GM12878 (cell line): ENCODE measurements around the gene STAT5A.

Source experiments
- FOS ChIP-seq: IDR thresholded peaks from 3 replicates; pipeline ENCODE4 v1.6.1; 2011; ENCODE audit warnings: borderline replicate concordance; ENCODE audit not compliant: insufficient read length; ENCODE audit errors: extremely low read depth
- JUND ChIP-seq: IDR thresholded peaks from 2 replicates; pipeline ENCODE4 v1.6.1; 2012; ENCODE audit warnings: low read depth, mild to moderate bottlenecking, low read length, improper control_type of control experiment, moderate library complexity
- NBN ChIP-seq: fragments of 450-650 bp; IDR thresholded peaks from 2 replicates; pipeline ENCODE4 v1.6.1; 2016
- NR2C2 ChIP-seq: IDR thresholded peaks from 2 replicates; pipeline ENCODE4 v1.6.1; 2011; ENCODE audit warnings: borderline replicate concordance, low read depth; ENCODE audit not compliant: control insufficient read depth, insufficient read length
- POLR2A ChIP-seq: IDR thresholded peaks from 2 replicates; pipeline ENCODE4 v1.6.1; 2011; ENCODE audit warnings: low read depth, mild to moderate bottlenecking, low read length
- YY1 ChIP-seq: IDR thresholded peaks from 2 replicates; pipeline ENCODE4 v1.6.1; 2011; ENCODE audit warnings: low read depth, mild to moderate bottlenecking, low read length
- TF ChIP-seq, protein P1 (sequence below), 3 experiments: IDR thresholded peaks in 2 of 3; conservative IDR thresholded peaks in 1 of 3; 2 replicates each; pipeline ENCODE4 v1.5.1; 2011; ENCODE audit warnings: low read depth in 3 of 3, low read length in 3 of 3, mild to moderate bottlenecking in 3 of 3, control low read depth in 2 of 3, moderate library complexity in 2 of 3, inconsistent platforms in 1 of 3, mixed read lengths in 1 of 3; ENCODE audit not compliant: control insufficient read depth in 2 of 3, insufficient read depth in 1 of 3; ENCODE audit errors: extremely low read depth in 1 of 3
- TF ChIP-seq, protein P2 (sequence below): IDR thresholded peaks from 2 replicates; pipeline ENCODE4 v1.6.1; 2011; ENCODE audit warnings: low read depth, mild to moderate bottlenecking, low read length, moderate library complexity, borderline replicate concordance; ENCODE audit errors: extremely low read depth
- TF ChIP-seq, protein P3 (sequence below): fragments of 450-650 bp; IDR thresholded peaks from 2 replicates; pipeline ENCODE4 v1.6.1; 2016; ENCODE audit warnings: mild to moderate bottlenecking
- TF ChIP-seq, protein P4 (sequence below): fragments of 450-650 bp; formaldehyde crosslinking; IDR thresholded peaks from 2 replicates; pipeline ENCODE4 v1.4.0; 2022; ENCODE audit warnings: mild to moderate bottlenecking, moderate library complexity

DNA sequence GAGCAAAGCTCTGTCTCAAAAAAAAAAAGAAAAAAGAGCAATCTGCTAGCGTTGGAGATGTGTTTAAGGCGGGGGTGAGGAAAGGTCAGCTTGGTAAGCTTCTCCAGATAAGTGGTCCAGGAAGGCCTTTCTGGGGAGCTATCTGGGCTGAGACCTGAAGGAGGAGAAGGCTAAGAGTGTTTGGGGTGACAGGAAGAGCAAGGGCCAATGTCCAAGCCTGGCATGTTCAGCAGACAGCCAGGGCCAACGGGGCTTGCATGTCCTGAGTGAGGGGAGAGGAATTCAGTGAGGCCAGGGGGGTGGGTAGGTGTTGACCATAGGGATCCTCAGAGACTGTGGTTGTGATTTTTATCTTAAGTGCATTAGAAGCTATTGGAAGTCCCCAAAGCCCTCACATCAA lies 15.4 kb downstream of the STAT5A start:
- TF ChIP-seq POLR2A (no peak), NR2C2 (no peak), JUND (no peak), NBN (no peak), FOS (no peak), YY1 (no peak)
- TF ChIP-seq, protein P1, sequence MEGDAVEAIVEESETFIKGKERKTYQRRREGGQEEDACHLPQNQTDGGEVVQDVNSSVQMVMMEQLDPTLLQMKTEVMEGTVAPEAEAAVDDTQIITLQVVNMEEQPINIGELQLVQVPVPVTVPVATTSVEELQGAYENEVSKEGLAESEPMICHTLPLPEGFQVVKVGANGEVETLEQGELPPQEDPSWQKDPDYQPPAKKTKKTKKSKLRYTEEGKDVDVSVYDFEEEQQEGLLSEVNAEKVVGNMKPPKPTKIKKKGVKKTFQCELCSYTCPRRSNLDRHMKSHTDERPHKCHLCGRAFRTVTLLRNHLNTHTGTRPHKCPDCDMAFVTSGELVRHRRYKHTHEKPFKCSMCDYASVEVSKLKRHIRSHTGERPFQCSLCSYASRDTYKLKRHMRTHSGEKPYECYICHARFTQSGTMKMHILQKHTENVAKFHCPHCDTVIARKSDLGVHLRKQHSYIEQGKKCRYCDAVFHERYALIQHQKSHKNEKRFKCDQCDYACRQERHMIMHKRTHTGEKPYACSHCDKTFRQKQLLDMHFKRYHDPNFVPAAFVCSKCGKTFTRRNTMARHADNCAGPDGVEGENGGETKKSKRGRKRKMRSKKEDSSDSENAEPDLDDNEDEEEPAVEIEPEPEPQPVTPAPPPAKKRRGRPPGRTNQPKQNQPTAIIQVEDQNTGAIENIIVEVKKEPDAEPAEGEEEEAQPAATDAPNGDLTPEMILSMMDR (IDR thresholded peaks at IDR 0.05 in 2 of 3, conservative IDR thresholded peaks at IDR 0.05 in 1 of 3; ENCODE audit: control insufficient read depth in 2 of 3, extremely low read depth in 1 of 3, insufficient read depth in 1 of 3, low read depth in 3 of 3, low read length in 3 of 3): no peak
- TF ChIP-seq, protein P2, sequence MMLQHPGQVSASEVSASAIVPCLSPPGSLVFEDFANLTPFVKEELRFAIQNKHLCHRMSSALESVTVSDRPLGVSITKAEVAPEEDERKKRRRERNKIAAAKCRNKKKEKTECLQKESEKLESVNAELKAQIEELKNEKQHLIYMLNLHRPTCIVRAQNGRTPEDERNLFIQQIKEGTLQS: no peak
- TF ChIP-seq, protein P3, sequence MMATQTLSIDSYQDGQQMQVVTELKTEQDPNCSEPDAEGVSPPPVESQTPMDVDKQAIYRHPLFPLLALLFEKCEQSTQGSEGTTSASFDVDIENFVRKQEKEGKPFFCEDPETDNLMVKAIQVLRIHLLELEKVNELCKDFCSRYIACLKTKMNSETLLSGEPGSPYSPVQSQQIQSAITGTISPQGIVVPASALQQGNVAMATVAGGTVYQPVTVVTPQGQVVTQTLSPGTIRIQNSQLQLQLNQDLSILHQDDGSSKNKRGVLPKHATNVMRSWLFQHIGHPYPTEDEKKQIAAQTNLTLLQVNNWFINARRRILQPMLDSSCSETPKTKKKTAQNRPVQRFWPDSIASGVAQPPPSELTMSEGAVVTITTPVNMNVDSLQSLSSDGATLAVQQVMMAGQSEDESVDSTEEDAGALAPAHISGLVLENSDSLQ: no peak
- TF ChIP-seq, protein P4, sequence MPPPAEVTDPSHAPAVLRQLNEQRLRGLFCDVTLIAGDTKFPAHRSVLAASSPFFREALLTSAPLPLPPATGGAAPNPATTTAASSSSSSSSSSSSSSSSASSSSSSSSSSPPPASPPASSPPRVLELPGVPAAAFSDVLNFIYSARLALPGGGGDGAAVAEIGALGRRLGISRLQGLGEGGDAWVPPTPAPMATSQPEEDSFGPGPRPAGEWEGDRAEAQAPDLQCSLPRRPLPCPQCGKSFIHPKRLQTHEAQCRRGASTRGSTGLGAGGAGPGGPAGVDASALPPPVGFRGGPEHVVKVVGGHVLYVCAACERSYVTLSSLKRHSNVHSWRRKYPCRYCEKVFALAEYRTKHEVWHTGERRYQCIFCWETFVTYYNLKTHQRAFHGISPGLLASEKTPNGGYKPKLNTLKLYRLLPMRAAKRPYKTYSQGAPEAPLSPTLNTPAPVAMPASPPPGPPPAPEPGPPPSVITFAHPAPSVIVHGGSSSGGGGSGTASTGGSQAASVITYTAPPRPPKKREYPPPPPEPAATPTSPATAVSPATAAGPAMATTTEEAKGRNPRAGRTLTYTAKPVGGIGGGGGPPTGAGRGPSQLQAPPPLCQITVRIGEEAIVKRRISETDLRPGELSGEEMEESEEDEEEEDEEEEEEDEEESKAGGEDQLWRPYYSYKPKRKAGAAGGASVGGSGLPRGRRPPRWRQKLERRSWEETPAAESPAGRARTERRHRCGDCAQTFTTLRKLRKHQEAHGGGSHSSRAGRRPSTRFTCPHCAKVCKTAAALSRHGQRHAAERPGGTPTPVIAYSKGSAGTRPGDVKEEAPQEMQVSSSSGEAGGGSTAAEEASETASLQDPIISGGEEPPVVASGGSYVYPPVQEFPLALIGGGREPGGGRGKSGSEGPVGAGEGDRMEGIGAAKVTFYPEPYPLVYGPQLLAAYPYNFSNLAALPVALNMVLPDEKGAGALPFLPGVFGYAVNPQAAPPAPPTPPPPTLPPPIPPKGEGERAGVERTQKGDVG (CRISPR knock-in tag): no peak
